ENCODE results near the gene CSE1L.
A peak's percentile ranks its signal among the peaks of the same experiment; 100 is the strongest.
"Not testable (repeated sequence)": the region's sequence is repeated elsewhere in the genome, so short reads cannot be mapped to it uniquely, and the experiment has no call there.

The CSE1L gene

GRCh38 chr20:49046087-49046900, at the start of gene CSE1L:
Gene CSE1L (plus strand): TSS chr20:49046312. CDS start chr20:49058464, 12,152 bp downstream.
- DNase-seq = peak; percentile 95

GRCh38 chr20:48999890-49000870, 45.9 kb upstream of the CSE1L start:
- no peak for DNase-seq

GRCh38 chr20:49001741-49002140, 44.4 kb upstream of the CSE1L start:
- no peak for DNase-seq

GRCh38 chr20:49006446-49006980, 39.6 kb upstream of the CSE1L start:
- no peak for DNase-seq

GRCh38 chr20:49009899-49010631, 36.0 kb upstream of the CSE1L start:
- DNase-seq = no peak

- DNase-seq = no peak
These were observed 21.9 kb upstream of the CSE1L start for GRCh38 chr20:49024220-49024619.

- DNase-seq = not testable (repeated sequence)
These were observed 17.9 kb upstream of the CSE1L start for GRCh38 chr20:49028177-49028576.

- no peak for DNase-seq
These were observed 17.4 kb upstream of the CSE1L start for GRCh38 chr20:49028684-49029083.

- no peak for DNase-seq
These were observed 16.9 kb upstream of the CSE1L start for GRCh38 chr20:49029203-49029602.

GRCh38 chr20:49030954-49031619, 15.0 kb upstream of the CSE1L start:
- DNase-seq = no peak

GRCh38 chr20:49032455-49032854, 13.7 kb upstream of the CSE1L start:
- no peak for DNase-seq

GRCh38 chr20:49034070-49034732, 11.9 kb upstream of the CSE1L start:
- no peak for DNase-seq

GRCh38 chr20:49037962-49038387, 8.1 kb upstream of the CSE1L start:
- DNase-seq = no peak

- DNase-seq = no peak
These were observed 6.3 kb upstream of the CSE1L start for GRCh38 chr20:49039854-49040253.

- DNase-seq = no peak
These were observed 3.1 kb upstream of the CSE1L start for GRCh38 chr20:49043000-49043399.

GRCh38 chr20:49045440-49046086, 549 bp upstream of the CSE1L start:
- no peak for DNase-seq

GRCh38 chr20:49052334-49052733, 6.2 kb downstream of the CSE1L start:
- no peak for DNase-seq

GRCh38 chr20:49054056-49054643, 8.0 kb downstream of the CSE1L start:
- DNase-seq = no peak

GRCh38 chr20:49063279-49063678, 17.2 kb downstream of the CSE1L start:
- DNase-seq = no peak

GRCh38 chr20:49074521-49074920, 28.4 kb downstream of the CSE1L start:
- DNase-seq = no peak

GRCh38 chr20:49078310-49078709, 32.2 kb downstream of the CSE1L start:
- no peak for DNase-seq
